HL-60 (cell line): ENCODE results near the gene AKAP6.

Experiments used
- DNase-seq, 2 experiments: peaks; one replicate each; pipeline ENCODE4 v3.0.0-alpha.2; 2010 to 2020; ENCODE audit warnings: low read depth in 1 of 2, low spot score in 1 of 2
- H3K27ac ChIP-seq: fragments of 250-450 bp; sonication (Bioruptor Pico); replicated peaks from 2 replicates; pipeline ENCODE4 v1.5.1; 2020; ENCODE audit warnings: mild to moderate bottlenecking, moderate library complexity
- H3K27me3 ChIP-seq: fragments of 250-450 bp; sonication (Bioruptor Pico); 2 replicates; pipeline ENCODE4 v1.5.1; 2021; ENCODE audit warnings: mild to moderate bottlenecking, moderate library complexity; ENCODE audit not compliant: insufficient read depth, poor library complexity, severe bottlenecking
- H3K4me3 ChIP-seq: replicated peaks from 2 replicates; pipeline ENCODE4 v1.5.1; 2011; ENCODE audit warnings: mild to moderate bottlenecking, control low read depth, low read length; ENCODE audit not compliant: insufficient read depth
- CTCF ChIP-seq: IDR thresholded peaks from one replicate; pipeline ENCODE4 v1.5.1; 2011; ENCODE audit warnings: low read length, control low read depth, inconsistent platforms; ENCODE audit not compliant: insufficient read depth
- GABPA ChIP-seq: IDR thresholded peaks from 2 replicates; pipeline ENCODE4 v1.6.1; 2012; ENCODE audit warnings: low read depth
- POLR2AphosphoS5 ChIP-seq: IDR thresholded peaks from 2 replicates; pipeline ENCODE4 v1.6.1; 2012; ENCODE audit warnings: low read depth
- REST ChIP-seq: IDR thresholded peaks from 2 replicates; pipeline ENCODE4 v1.6.1; 2012; ENCODE audit warnings: low read depth; ENCODE audit not compliant: insufficient replicate concordance
- SPI1 ChIP-seq: IDR thresholded peaks from 2 replicates; pipeline ENCODE4 v1.6.1; 2012; ENCODE audit warnings: low read depth, mild to moderate bottlenecking, borderline replicate concordance

AKAP6 gene

GRCh38 chr14:32692441-32692840 lies 363.3 kb downstream of the AKAP6 start:
- no peaks in the 10 kb centered on the region for H3K27me3 ChIP-seq
- no peak overlapping the region for H3K27ac ChIP-seq
- TF ChIP-seq POLR2AphosphoS5 (no peak), REST (no peak), GABPA (no peak), CTCF (no peak), SPI1 (no peak)
- no peak for DNase-seq
- no peak overlapping the region for H3K4me3 ChIP-seq

- TF ChIP-seq CTCF, result no peak
- no peak for TF ChIP-seq SPI1
- TF ChIP-seq REST, result no peak
- TF ChIP-seq POLR2AphosphoS5, result no peak
- TF ChIP-seq GABPA, result no peak
- H3K27me3 ChIP-seq, result no peaks in the 10 kb centered on the region
- H3K4me3 ChIP-seq, result no peak overlapping the region
- no peak for DNase-seq
- H3K27ac ChIP-seq, result no peak overlapping the region
These were observed 364.0 kb downstream of the AKAP6 start for GRCh38 chr14:32693114-32693513.

- no peak overlapping the region for H3K4me3 ChIP-seq
- TF ChIP-seq SPI1, result no peak
- no peak for TF ChIP-seq POLR2AphosphoS5
- no peak for TF ChIP-seq CTCF
- no peak for TF ChIP-seq REST
- TF ChIP-seq GABPA, result no peak
- no peak overlapping the region for H3K27ac ChIP-seq
- no peak for DNase-seq
- no peaks in the 10 kb centered on the region for H3K27me3 ChIP-seq
These were observed 365.8 kb downstream of the AKAP6 start for GRCh38 chr14:32694795-32695449.
